CD1c-positive myeloid dendritic cell (primary cell): ENCODE results near the gene ZNF212.
"Not testable (repeated sequence)": the region's sequence is repeated elsewhere in the genome, so short reads cannot be mapped to it uniquely, and the experiment has no call there.

ENCODE experiments used
- DNase-seq: peaks from one replicate; pipeline ENCODE4 v3.0.0-alpha.2; 2016; ENCODE audit errors: extremely low spot score

The ZNF212 gene

GRCh38 chr7:149218469-149219420 is 20.7 kb upstream of the ZNF212 start:
- no peak for DNase-seq

GRCh38 chr7:149220534-149220933 is 18.9 kb upstream of the ZNF212 start:
- no peak for DNase-seq

GRCh38 chr7:149223176-149223575 is 16.3 kb upstream of the ZNF212 start:
- no peak for DNase-seq

- DNase-seq, result no peak
Observed at GRCh38 chr7:149223761-149224160, 15.7 kb upstream of the ZNF212 start.

- no peak for DNase-seq
Observed at GRCh38 chr7:149224352-149224751, 15.1 kb upstream of the ZNF212 start.

GRCh38 chr7:149225106-149225505 is 14.3 kb upstream of the ZNF212 start:
- DNase-seq, result no peak

- DNase-seq, result no peak
Observed at GRCh38 chr7:149225656-149226055, 13.8 kb upstream of the ZNF212 start.

- DNase-seq, result not testable (repeated sequence)
Observed at GRCh38 chr7:149226366-149226765, 13.1 kb upstream of the ZNF212 start.

- DNase-seq, result no peak
Observed at GRCh38 chr7:149226840-149227494, 12.5 kb upstream of the ZNF212 start.

GRCh38 chr7:149228831-149229471 is 10.5 kb upstream of the ZNF212 start:
- DNase-seq, result no peak

GRCh38 chr7:149229526-149229925 is 9.9 kb upstream of the ZNF212 start:
- no peak for DNase-seq

GRCh38 chr7:149232362-149232761 is 7.1 kb upstream of the ZNF212 start:
- DNase-seq, result no peak

- not testable (repeated sequence) for DNase-seq
Observed at GRCh38 chr7:149233655-149234204, 5.7 kb upstream of the ZNF212 start.

- DNase-seq, result no peak
Observed at GRCh38 chr7:149237502-149237901, 1.9 kb upstream of the ZNF212 start.

- no peak for DNase-seq
Observed at GRCh38 chr7:149238051-149238450, 1.4 kb upstream of the ZNF212 start.

- DNase-seq, result no peak
Observed at GRCh38 chr7:149240637-149241036, 1.2 kb downstream of the ZNF212 start.

GRCh38 chr7:149241696-149242095 is 2.2 kb downstream of the ZNF212 start:
- DNase-seq, result no peak

GRCh38 chr7:149245244-149245643 is 5.8 kb downstream of the ZNF212 start:
- no peak for DNase-seq

- no peak for DNase-seq
Observed at GRCh38 chr7:149245744-149246143, 6.3 kb downstream of the ZNF212 start.

- no peak for DNase-seq
Observed at GRCh38 chr7:149248777-149249176, 9.3 kb downstream of the ZNF212 start.

GRCh38 chr7:149250151-149250550 is 10.7 kb downstream of the ZNF212 start:
- DNase-seq, result not testable (repeated sequence)

- DNase-seq, result not testable (repeated sequence)
Observed at GRCh38 chr7:149251518-149251917, 12.1 kb downstream of the ZNF212 start.
